Smooth muscle cell (in vitro differentiated cells): Measurements from ENCODE around the gene REV1. TPM values are rescaled to one million over a fixed set of nuclear protein-coding genes. Genes with fewer than 3 reads are reported as not detected.

Experiments
- DNase-seq: peaks from one replicate; lab custom pipeline; 2025; ENCODE audit not compliant: unreplicated experiment; lab: John Stamatoyannopoulos, UW
- H2AFZ ChIP-seq: fragments of 200-600 bp; sonication (generic); 2 replicates; pipeline ENCODE4 v1.6.0; 2016; ENCODE audit warnings: antibody characterized with exemption, low read depth, mild to moderate bottlenecking
- H3F3A ChIP-seq: fragments of 200-600 bp; sonication (generic); 2 replicates; pipeline ENCODE4 v1.6.0; 2017; ENCODE audit warnings: antibody characterized with exemption, low read depth
- H3K27ac ChIP-seq: fragments of 200-600 bp; sonication (generic); 2 replicates; pipeline ENCODE4 v1.5.1; 2016; ENCODE audit warnings: low read depth, mild to moderate bottlenecking
- H3K27me3 ChIP-seq: fragments of 200-600 bp; sonication (generic); 2 replicates; pipeline ENCODE4 v1.6.1; 2016; ENCODE audit warnings: low read depth, mild to moderate bottlenecking
- H3K36me3 ChIP-seq: fragments of 200-600 bp; sonication (generic); 2 replicates; pipeline ENCODE4 v1.5.1; 2016; ENCODE audit warnings: low read depth
- H3K4me1 ChIP-seq: fragments of 200-600 bp; sonication (generic); 2 replicates; pipeline ENCODE4 v1.5.1; 2016; ENCODE audit warnings: low read depth
- H3K4me2 ChIP-seq: fragments of 200-600 bp; sonication (generic); 2 replicates; pipeline ENCODE4 v1.6.0; 2016; ENCODE audit warnings: mild to moderate bottlenecking
- H3K4me3 ChIP-seq: fragments of 200-600 bp; sonication (generic); 2 replicates; pipeline ENCODE4 v1.5.1; 2016; ENCODE audit warnings: mild to moderate bottlenecking
- H3K79me2 ChIP-seq: fragments of 200-600 bp; sonication (generic); 2 replicates; pipeline ENCODE4 v1.6.0; 2016; ENCODE audit warnings: low read depth, mild to moderate bottlenecking
- H3K9ac ChIP-seq: fragments of 200-600 bp; sonication (generic); 2 replicates; pipeline ENCODE4 v1.6.0; 2016; ENCODE audit warnings: low read depth
- H3K9me3 ChIP-seq: fragments of 200-600 bp; sonication (generic); replicated peaks from 2 replicates; pipeline ENCODE4 v1.5.1; 2016; ENCODE audit warnings: low read depth
- H4K20me1 ChIP-seq: fragments of 200-600 bp; sonication (generic); 2 replicates; pipeline ENCODE4 v1.6.0; 2016; ENCODE audit warnings: low read depth
- CTCF ChIP-seq: fragments of 200-600 bp; sonication (generic); IDR thresholded peaks from 2 replicates; pipeline ENCODE4 v1.5.1; 2017; ENCODE audit warnings: borderline replicate concordance, mild to moderate bottlenecking, antibody characterized with exemption; ENCODE audit not compliant: insufficient read depth, poor library complexity, severe bottlenecking
- WGBS: methylation state at CpG from one replicate; pipeline ENCODE4 v1.1.7; 2016; ENCODE audit warnings: low lambda C conversion rate; 5-methylcytosine and 5-hydroxymethylcytosine counted together
- polyA plus RNA-seq: library from polyadenylated mRNA; unstranded; fragments of >200 nt; fragmentation: Nextera tagmentation; extraction: Ambion mirVana; gene quantifications from 2 replicates; pipeline ENCODE4 v1.2.1, GENCODE V29; 2016
- total RNA-seq: library from RNA; depleted of rRNA; stranded (reverse); fragments of >200 nt; gene quantifications from 2 replicates; pipeline ENCODE4 v1.2.3, GENCODE V29; 2014

Gene REV1
- total and polyA plus RNA-seq, 2 experiments from 2014 or later = 9.5 to 20.6 TPM

GRCh38 chr2:99488539-99489062 lies 1.2 kb downstream of the REV1 start:
- Histone ChIP-seq H3K79me2 (peaks cover 43% of the 10 kb centered on the region), H2AFZ (peak overlapping the region; percentile 98), H3F3A (no peaks in the 10 kb centered on the region), H3K4me2 (peak overlapping the region; percentile 98), H3K4me1 (peaks cover 14% of the 10 kb centered on the region), H4K20me1 (peaks cover 39% of the 10 kb centered on the region), H3K27me3 (no peaks in the 10 kb centered on the region), H3K36me3 (no peaks in the 10 kb centered on the region), H3K9me3 (no peaks in the 10 kb centered on the region), H3K4me3 (peak overlapping the region; percentile 96), H3K27ac (peak overlapping the region; percentile 84), H3K9ac (peak overlapping the region; percentile 87)
- no peak for DNase-seq
- TF ChIP-seq CTCF = no peak
- 8% methylated on average over 8 of the region's 8 CpGs for WGBS

DNA sequence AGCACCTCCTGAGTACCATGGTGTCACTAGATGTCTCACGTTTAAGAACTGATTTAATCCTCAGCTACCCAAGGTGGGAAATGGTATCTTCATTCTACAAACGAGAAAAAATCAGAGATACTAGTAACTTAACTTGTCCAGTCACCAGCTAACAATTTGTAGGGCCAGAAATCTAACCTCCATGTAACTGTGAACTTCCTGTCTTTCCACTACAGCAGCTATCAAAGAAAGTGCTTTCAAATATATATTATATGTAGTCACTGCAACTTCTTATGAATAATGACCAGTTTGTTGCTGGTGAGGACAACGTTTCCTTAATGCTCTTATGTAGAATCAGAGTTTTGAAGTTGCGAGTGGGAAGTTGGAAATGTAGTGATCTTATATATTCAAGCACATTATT lies 1.9 kb downstream of the REV1 start:
- WGBS = no CpG with 5 or more reads among the region's 4 CpGs
- no peaks in the 10 kb centered on the region for H3F3A ChIP-seq
- H3K4me1 ChIP-seq = peaks cover 14% of the 10 kb centered on the region
- H2AFZ ChIP-seq = no peak overlapping the region
- H3K9me3 ChIP-seq = no peaks in the 10 kb centered on the region
- no peak overlapping the region for H3K4me3 ChIP-seq
- H3K27me3 ChIP-seq = no peaks in the 10 kb centered on the region
- no peaks in the 10 kb centered on the region for H3K36me3 ChIP-seq
- H4K20me1 ChIP-seq = peaks cover 46% of the 10 kb centered on the region
- DNase-seq = no peak
- H3K79me2 ChIP-seq = peaks cover 50% of the 10 kb centered on the region
- no peak overlapping the region for H3K27ac ChIP-seq
- H3K9ac ChIP-seq = no peak overlapping the region
- no peak for TF ChIP-seq CTCF
- no peak overlapping the region for H3K4me2 ChIP-seq

DNA sequence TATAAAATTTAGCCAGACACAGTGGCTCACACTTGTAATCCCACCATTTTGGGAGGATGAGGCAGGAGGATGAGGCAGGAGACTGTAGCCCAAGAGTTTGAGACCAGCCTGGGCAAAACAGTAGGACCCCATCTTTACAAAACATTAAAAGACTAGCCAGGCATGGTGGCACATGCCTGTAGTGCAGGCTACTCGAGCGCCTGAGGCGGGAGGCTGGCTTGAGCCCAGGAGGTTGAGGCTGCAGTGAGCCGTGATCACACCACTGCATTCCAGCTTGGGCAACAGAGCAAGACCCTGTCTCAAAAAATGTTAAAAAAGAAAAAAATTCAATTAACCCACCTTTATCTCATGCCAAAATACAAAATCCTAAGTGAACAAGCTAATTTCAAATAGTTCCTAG lies 4.0 kb downstream of the REV1 start:
- TF ChIP-seq CTCF = no peak
- Histone ChIP-seq H3K27me3 (no peaks in the 10 kb centered on the region), H3K36me3 (no peaks in the 10 kb centered on the region), H2AFZ (no peak overlapping the region), H3K9ac (no peak overlapping the region), H3K4me1 (peaks cover 14% of the 10 kb centered on the region), H3F3A (no peaks in the 10 kb centered on the region), H3K9me3 (no peaks in the 10 kb centered on the region), H3K4me2 (no peak overlapping the region), H3K27ac (no peak overlapping the region), H3K79me2 (peaks cover 71% of the 10 kb centered on the region), H4K20me1 (peaks cover 67% of the 10 kb centered on the region), H3K4me3 (no peak overlapping the region)
- WGBS = 73% methylated on average over 4 of the region's 4 CpGs
- DNase-seq = no peak

DNA sequence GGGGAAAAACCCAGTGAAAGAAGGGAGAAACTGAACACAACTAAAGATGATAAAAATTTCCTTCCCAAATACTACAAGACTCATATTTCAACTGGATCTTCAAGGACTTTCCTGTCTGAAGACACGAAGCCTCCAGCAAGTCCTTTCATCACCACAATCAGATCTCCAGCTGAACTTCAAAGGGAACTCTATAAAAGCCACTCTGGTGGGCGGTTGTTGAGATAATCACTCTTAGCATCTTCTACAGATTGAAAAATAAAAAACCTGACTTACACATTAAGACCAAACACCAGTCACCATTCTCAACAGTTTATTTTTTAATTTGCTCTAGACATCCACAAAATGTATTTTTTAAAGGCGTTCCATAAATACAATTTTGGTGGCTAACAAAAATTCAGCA lies 4.4 kb downstream of the REV1 start:
- Histone ChIP-seq H3K4me1 (peaks cover 14% of the 10 kb centered on the region), H3K9ac (no peak overlapping the region), H3K27ac (no peak overlapping the region), H3K4me2 (peak overlapping the region; percentile 26), H3K36me3 (no peaks in the 10 kb centered on the region), H3K79me2 (peaks cover 75% of the 10 kb centered on the region), H3K9me3 (no peaks in the 10 kb centered on the region), H2AFZ (no peak overlapping the region), H3F3A (no peaks in the 10 kb centered on the region), H3K27me3 (no peaks in the 10 kb centered on the region), H4K20me1 (peaks cover 71% of the 10 kb centered on the region), H3K4me3 (no peak overlapping the region)
- DNase-seq = no peak
- WGBS = 41% methylated on average over 3 of the region's 3 CpGs
- TF ChIP-seq CTCF = no peak
